Epidermal melanocyte (primary cell): ENCODE measurements around the gene NRG2.

Experiments
- DNase-seq: peaks from one replicate; pipeline ENCODE4 v3.0.0; 2011; ENCODE audit warnings: low spot score; ENCODE audit not compliant: insufficient read length

NRG2 gene

DNA sequence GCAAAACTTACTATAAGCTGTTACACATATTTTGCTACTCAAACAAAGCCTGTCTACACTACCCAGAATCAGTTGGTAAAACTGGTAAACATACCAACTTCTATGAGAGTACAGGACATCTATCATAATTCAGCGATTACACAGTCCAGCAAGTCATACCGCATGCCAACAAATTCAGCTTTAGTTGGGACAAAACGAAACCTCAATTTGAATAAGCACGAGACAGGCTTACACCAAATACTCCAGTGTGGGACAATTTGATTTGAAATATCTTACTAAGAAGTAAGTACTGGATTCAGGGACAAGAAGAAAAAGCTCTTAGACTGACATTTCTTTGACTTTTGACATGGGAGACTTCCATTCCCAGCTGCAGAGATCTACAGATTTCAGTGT is 2.0 kb downstream of the NRG2 start:
- no peak for DNase-seq

DNA sequence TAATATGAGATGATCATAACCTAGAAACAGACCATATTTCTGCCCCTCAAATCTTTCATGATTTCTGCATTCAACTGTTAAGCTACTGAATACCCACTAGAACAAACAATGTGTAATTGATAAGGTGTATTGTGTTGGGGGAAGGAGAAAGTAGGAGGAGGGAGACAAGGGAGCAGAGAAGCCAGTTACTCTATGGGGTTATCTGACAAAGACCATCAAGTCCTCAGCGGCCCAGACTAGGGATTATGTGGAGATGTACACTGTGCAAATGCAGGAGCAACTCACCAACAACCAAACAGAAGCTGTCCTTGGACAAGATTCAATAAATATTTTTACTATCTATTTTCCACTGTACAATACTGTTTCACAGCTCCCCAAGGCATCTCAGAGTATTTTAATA is 2.7 kb downstream of the NRG2 start:
- no peak for DNase-seq

DNA sequence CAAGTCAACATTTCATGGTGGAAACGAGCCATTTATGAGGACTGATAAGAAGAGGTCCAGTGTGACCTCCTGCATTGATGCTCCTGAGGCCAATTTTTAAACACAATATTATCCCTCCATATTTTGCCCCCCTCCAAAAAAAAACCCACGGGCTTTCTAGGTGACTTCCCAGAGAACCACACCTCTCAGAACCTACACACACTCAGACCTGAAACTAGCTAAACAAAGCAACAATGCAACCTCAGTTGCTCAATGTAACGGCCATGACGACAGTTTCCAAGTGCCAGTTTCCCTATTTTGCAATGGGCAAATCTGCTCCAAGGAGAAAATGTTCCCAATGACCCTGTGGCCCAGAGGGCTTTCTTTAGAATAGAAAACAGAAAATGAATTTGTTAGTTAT is 3.5 kb downstream of the NRG2 start:
- no peak for DNase-seq

DNA sequence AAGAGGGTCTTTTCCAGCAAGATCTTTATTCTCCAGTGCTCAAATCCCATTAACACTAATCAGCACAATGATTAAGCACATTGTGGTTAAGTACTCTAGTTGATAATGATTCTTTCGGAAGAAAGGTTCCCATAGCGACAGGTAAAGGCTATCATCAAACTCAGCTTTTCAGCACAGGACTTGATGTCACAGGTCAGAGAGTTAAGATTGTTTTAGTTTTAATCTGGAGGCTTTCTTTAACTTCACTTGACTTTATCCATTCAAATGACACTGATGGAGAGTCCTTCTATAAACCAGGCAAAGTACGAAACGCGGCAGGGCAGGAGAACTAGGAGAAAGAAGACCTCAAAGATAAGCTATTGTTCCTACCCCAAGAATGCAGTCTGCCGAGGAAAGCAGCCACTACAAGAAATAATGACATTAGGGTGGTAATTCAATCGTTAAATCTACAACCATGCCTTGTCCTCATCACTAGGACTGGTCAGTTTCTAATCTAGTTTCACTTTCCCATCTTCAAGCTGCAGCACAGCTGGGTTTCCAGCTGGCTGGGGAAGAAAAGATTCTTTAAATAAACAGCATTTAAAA is 4.6 kb downstream of the NRG2 start:
- no peak for DNase-seq

DNA sequence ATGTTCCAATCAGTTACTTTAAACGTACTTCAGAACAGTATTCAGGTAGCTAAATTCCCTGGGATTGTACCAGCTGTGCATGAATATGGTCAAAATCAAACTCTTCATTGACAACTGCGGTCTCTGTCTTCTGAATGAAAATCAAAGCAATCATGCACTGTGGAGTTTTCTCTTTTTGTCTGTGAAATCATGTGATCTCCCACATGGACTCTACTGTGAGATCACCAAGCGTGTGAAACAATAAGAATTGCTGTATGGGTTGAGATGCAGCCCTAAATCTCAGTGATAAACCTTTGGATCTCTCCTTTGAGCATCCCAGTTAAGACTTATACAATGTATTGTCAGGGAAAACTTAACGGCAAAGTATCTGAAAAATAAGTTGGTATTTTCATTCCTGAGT is 6.1 kb downstream of the NRG2 start:
- DNase-seq = no peak

DNA sequence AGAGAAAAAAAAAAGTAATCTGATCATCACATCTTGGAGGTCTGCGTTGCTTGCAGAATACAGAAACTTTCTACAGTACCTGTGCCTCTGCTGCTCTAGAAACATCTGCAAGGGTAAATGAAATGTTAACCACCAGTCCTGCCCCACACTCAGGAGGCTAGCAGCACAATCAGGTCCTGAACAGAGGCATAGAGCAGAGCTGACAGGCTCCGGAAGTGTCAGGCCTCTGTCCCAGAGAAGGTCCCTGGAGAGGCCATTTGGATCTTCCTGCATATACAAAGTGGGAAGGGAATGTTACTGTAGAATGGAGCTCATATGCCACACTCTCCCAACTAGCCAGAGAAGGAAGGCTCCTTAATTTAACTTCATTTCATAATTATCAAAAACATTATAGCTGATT is 7.2 kb downstream of the NRG2 start:
- no peak for DNase-seq

DNA sequence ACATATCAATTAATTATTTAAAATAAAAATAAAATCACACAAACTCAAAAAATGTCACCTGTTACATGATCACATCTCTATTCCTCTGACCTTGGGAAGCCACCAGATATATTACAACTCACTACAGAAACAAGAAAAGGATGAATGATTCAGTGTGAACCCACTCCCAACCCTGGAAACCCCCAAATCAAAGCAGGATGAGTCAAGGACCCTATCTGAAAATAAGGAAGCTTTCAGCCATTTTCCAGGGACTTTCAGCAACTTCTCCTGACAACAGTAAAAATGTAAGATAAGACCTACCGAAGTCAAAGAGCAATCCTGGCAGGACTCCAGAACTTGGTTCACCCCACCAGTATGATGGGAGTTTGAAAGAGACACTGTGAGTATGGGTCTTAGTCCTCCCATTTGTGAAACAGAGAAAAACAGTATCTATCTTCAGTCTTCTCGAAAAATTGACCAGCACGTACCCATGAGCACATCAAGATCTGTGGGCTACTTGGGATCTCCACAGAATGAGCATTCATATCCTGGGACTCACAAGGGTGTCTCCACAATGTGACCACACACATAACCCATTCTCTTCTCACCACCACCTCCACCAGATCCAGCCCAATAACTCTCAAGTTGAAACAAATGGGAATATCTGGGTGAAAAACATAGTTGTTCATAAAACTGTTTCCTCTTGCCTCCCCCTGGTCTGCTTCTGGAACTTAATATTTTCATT is 9.9 kb downstream of the NRG2 start:
- no peak for DNase-seq

DNA sequence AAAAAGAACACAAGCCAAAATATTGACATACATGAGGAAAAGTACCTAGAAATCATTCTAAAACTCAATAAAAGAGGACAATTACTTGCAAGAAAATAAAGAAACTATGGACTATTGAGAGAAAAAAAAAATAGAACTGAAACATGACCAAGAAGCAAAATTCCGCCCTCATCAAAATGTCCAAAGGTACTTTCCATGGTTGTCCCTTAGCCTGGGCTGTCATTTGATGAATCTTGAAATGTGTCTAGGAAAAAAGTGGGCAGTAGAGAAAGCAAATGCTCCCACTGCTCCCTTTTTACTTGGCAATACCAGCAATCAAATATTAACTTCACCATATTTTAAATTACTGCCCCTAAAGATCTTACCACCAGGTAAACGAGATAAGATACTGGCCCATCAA is 10.8 kb downstream of the NRG2 start:
- DNase-seq = no peak

DNA sequence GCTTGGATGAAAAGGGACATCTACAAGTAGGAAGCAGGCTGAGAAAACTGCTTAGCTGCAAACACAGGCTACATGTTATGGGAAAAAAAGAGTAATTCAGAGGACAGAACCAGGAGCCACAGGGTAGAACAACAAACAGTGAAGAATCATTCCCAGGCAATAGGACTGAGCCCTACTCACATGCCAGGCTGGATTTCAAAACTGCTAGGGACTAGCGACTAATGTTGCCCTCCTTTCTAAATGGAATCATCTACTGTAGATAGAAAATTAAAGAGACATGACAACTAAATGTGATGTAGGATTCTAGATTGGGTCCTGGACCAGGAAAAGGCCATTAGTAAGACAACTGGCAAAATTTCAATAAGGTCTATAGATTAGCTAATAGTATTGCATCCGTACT is 15.3 kb downstream of the NRG2 start:
- no peak for DNase-seq

DNA sequence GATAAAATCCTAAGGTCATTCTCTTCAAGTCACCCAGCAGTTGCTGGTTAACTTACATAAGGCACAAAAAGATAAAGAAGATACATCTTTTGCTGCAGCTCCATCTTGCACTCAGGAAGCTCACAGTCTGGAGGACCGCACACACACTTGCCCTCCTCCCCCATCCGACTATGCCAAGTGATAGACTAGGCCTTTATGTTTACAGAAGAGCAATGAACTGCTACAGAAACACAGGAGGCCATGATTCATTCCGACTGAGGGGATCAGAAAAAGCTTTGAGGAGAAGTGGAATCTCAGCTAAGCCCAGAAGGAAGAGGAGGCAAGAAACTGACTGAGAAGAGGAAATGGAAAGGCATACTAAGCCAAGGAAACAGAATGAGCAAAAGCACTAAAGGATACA is 17.4 kb downstream of the NRG2 start:
- DNase-seq = no peak

DNA sequence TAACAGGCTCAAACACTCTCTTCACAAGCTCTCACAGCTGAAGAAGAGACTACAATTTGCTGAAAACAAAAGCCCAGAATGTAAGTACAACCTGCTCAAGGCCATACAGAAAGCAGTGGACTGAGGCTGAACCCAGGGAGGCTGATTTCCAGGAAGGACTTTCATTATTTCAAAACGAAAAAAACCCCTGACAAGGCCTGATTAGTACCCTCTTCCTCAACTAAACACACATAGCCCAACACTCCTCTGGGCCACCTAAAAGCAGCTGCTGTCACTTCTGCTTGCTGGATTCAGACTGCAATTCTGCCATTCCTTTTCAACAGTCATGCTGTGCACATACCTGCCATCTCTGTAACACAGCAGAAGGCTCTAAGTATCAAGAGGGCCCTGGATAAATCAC is 18.2 kb downstream of the NRG2 start:
- DNase-seq = no peak

DNA sequence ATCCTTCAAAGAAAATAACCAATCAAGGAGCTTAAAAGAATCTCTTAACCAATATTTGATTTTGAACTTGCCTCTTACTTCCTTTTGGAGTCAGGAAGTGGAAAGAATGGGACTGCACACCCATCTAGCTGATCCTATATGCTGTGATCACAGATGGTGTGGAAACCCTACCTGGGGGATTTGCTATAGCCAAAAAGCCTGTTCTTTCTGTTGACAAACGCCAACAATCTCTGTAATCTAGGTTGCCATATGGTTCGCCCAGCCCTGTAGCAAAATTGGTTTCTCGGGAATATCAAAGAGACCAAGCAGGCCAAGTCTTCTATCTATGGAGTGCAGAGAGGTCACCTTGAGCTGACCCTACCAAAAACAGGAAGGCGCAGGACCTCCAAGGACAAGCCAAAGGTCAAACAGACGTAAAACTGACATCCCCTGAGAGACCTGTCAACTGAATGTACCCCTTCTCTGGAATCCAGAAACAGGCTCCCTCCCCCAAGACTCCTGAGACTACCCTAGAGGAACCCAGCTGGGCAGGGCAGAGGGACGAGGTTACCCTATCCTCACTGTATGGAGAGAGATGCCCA is 19.4 kb downstream of the NRG2 start:
- no peak for DNase-seq

DNA sequence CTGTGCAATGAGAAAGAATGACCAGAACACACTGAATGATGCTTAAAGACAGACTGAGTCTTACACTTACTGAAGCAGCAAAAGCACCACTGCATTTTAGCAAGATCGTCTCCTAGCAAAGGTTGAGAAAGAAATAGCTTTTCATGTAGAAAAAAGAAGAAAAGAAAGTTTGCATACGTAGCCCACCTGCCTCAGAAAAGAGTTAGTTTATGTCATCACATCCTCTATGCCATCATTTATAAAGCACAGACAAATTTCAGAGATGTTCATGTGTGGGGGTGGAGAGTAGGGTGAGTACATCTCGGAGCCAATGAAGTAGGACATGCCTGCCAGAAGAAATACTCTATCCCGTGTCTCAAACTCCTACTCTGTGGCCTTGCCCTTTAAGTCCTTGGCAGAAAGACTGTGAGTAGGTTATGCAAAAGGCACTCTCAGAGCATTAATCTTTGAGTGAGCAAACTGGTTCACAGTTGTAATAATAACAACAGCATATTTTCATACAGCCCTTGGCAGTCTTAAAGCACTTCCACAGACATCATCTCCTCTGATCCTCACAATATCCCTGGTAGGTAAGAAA is 22.4 kb downstream of the NRG2 start:
- no peak for DNase-seq

DNA sequence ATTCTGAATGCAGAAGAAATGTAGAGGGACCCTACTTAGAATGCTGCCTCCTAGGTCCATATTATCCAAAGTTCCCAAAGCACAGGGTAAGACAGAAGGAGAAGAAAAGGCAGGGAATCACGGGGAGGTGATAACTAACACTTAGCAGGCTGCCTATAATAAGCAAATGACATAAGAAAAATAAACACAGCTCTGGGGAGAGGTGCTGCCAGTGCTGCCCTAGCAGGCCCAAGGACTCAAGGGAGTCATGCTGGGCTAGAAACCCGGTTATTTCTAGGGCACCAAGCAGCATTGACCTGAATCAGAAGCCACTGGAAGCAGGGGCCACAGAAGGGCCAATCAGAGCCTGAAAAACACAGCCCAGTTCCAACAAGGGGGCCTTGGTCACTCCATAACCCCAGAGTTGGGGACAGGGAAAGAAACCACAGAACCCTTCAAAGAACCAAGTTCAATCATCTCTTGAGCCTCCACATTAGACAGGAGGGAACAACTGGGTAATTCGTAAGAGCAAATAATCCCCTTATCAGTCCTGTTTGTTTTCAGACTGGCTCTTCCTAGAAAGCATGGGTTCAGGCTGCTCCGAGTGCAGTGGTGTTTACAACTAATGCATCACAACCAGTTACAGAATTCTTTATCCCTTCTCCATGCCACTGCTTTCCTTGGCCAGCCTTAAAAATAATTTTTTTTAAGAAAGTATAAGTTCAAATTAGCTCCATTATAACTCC is 24.0 kb downstream of the NRG2 start:
- no peak for DNase-seq

DNA sequence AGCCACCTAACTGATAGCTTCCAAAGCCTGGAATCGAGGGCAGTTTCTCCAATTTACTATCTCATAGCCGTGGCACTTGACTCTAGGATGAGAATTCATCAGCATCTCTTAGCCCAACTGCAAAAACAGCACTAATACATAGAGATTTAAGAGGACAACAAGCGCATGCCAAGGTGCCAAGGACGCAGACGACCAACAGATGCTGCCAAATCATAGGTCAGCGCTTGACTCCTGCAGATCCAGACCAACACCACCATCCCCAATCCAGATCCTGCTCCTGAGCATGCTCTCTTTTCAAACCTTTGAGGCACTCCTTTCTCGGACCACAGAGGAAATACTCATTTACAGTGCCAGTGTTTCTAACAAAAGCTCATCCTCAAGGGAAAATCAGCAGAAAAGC is 24.6 kb downstream of the NRG2 start:
- DNase-seq = no peak

DNA sequence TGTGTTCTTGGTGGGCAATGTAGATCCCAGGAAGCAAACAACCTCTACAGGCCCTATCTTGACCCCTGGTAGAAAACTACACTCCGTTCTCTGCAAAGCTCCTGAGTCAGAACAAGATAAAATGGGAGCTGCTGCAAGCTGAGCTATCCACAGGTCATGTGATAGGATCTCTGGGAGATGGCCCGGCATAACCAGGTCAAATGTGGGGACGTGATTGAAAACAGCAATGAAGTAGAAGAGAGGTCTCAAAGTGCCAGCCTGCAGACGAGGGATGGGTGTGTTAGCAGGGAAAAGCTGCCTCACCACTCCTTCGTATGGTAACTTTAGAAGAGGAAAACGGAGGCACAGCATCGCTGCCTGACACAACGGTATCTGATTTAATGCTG is 25.0 kb downstream of the NRG2 start:
- DNase-seq = no peak

DNA sequence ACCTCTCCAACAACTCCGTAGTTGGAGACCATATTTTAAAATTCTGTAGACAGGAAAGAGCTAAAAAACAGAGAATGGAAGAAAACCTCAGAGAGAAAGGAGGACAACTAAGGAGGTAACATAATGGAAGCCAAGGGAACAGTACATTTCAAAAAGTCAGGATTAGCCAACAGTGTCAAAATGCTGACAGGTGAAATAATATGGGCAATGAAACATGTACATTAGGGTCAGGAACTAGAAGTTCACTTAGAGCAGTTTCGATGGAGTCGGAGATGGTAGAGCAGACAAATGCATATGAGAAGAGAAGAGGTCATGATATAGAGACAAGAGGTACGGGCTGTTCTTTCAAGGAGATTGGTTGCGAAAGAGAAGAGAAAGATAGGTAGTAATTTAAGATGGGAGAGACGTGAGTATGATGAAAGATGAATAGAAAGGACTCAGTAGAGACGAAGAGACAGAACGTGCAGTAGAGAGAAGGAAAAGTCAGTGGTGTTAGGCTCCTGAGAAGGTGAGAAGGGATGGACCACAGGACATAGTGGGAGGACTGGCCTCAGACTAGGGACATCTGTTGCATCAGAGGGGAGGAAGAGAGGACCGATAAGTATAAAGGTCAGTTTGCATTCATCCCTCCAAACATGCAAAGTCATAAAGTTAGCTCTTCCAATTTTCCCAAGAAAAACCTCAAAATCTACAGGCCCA is 25.6 kb downstream of the NRG2 start:
- no peak for DNase-seq

DNA sequence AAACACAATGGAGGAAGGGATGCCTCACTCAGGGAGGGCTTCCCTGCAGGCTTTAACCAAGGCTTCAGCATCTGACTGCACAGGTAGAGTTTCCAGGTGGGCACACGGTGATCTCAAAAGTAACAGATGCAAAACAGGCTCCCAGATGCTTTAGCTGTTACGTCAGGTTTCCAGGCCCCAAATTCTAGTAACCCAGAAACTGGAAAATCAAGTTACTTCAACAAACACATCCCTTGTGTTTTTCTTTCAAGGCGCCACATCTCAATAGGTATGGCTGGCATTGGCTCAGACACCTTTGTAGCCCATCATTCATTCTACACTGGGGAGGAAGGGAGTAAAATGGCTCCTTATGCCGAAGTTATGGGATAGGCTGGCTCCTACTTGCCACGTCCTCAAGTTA is 27.4 kb downstream of the NRG2 start:
- no peak for DNase-seq

DNA sequence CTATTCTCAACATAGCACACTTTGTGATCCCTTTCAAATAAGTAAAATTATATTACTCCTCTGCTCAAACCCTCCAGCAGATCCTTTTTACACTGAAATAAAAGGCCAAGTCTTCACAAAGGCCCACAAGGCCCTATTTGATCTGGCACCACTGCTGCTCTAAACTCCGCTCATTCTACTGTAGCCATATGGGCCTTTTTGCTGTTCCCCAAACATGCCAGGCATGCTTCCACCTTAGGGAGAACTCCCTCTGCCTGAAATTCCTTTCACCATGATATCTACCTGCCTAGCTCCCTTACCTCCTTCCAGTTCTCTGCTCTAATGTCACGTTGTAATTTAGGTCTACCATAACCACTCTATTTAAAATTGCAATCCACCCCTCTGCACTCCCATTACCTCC is 28.3 kb downstream of the NRG2 start:
- DNase-seq = no peak

DNA sequence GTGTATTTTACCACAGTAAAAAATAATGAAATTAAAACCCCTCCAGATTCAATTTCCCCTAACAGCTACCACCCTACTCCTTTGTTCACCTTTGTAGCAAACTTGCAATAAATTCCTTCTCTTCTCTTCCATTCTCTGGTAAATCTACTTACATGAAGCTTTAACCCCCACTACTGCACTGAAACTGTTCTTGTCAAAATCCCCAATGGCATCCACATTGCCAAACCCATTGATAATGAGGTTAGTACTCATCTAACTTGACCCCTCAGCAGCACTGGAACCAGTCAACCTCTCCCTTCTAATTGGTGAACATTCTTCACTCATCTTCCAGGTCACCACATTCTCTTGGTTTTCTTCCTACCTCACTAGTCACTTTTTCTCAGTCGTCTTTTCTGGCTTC is 29.6 kb downstream of the NRG2 start:
- DNase-seq = no peak

DNA sequence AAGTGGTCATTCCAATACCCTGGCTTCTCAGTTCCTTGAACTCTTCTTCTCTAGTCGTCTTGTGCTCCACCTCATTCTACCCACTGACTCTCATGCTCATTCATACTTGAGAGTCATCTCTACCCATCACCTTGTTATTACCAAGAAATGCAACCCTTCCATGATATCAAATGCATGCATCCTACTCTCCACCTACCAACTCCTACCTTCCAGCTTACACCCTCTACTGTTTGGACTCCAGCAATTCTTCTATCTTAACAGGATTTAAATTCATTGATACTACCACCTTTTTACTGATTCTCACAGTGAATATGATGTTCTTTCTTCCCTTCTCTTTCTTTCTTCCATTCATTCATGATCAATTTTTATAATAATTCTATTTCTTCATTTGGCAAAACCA is 30.7 kb downstream of the NRG2 start:
- DNase-seq = no peak
